GM21786 (cell line): ENCODE measurements around the gene CFAP97.
"Not testable (repeated sequence)": the region's sequence is repeated elsewhere in the genome, so short reads cannot be mapped to it uniquely, and the experiment has no call there.

Source experiments
- ATAC-seq: cut with Tn5 transposase; IDR thresholded peaks from one replicate; pipeline ENCODE4 v1.9.1; 2021; ENCODE audit not compliant: unreplicated experiment

CFAP97 gene

GRCh38 chr4:185142912-185143600 is 60.7 kb downstream of the CFAP97 start, which contains the start of gene SLC25A4:
TSS of gene SLC25A4 (plus strand) at chr4:185143266. CDS start at chr4:185143373, 107 bp downstream.
- peak; percentile 93 for ATAC-seq

- ATAC-seq: no peak
Measured at GRCh38 chr4:185142564-185142911, 61.3 kb downstream of the CFAP97 start.

- no peak for ATAC-seq
Measured at GRCh38 chr4:185141777-185142176, 62.0 kb downstream of the CFAP97 start.

GRCh38 chr4:185139736-185140135 is 64.1 kb downstream of the CFAP97 start:
- no peak for ATAC-seq

GRCh38 chr4:185138161-185138560 is 65.6 kb downstream of the CFAP97 start:
- no peak for ATAC-seq

DNA sequence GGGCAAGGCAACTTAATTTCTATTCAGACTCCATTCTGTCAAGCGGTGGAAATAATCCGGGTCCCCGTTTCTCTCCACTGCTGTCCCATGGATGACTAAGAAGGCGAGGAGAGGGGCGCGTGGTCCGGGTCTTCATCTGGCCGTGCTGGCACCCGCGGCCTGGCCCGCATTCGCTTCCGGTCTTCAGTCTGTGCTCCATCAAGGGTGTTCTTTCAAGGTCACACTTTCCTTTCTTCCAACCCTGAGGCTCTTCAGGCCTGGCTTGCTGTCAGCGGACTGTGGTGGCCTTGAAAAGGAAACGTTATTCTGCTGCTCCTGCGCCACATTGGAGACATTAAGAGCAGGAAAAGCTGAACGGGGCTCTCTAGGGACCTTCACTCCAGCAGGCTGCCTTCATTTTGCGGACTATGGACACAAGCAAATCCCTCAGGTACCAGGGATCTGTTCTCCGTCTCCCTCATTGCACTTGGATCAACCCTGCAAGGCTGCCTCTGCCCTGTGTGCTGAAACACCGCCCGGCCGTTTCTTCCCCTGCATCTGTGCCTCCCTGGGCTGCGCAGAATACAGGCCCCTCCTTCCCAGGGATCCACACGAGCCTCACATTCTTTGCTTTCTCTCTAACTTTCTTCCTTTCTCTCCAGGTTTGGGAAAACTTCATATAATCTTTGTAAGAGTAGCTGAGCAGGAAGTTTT is 66.4 kb downstream of the CFAP97 start:
- ATAC-seq: no peak

DNA sequence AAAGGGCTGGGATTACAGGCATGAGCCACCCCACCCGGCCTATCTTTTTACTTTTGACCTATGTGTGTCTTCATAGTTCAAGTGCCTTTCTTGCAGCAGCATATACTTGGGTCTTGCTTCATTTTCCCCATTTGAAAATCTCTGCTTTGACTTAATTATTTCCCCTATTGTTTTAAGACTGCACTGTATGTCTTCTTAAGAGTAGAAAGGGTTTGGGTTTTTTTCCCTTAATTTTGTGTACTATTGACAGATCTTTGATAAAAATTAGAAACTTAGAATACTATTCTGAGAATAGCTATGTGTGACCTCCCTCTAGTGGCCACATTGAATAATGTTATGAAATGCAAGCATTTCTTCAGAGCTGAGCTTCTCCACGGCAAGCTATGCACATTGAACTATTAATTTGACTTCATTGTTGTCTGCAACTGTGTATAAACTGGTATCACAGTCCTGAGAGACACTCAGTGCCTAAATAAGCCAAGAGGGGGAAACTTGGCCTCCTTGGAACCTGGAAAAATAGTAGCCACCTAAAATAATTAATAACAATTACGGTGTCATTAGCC is 69.4 kb downstream of the CFAP97 start:
- ATAC-seq: peak; percentile 65

- ATAC-seq: no peak
Measured at GRCh38 chr4:185128272-185129119, 75.3 kb downstream of the CFAP97 start.

GRCh38 chr4:185127021-185127925 is 76.5 kb downstream of the CFAP97 start:
- ATAC-seq: no peak

DNA sequence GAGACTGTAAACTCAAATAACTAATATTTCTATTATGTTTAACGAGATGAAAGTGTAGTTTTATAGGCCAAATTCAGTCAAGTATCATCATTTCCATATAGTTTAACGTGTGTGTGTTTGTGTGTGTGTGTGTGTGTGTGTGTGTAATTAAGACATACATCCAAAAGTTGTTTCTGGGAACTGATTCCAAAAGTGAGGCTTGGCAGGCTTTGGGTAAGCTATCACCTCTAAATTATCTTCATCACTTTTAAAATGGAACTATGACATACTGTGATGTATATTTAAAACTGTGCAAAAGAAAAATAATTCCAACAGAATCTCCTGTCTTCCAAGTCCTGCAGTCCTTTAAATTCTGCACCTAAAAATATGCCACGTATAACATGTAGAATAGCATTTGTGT is 79.8 kb downstream of the CFAP97 start:
- no peak for ATAC-seq

DNA sequence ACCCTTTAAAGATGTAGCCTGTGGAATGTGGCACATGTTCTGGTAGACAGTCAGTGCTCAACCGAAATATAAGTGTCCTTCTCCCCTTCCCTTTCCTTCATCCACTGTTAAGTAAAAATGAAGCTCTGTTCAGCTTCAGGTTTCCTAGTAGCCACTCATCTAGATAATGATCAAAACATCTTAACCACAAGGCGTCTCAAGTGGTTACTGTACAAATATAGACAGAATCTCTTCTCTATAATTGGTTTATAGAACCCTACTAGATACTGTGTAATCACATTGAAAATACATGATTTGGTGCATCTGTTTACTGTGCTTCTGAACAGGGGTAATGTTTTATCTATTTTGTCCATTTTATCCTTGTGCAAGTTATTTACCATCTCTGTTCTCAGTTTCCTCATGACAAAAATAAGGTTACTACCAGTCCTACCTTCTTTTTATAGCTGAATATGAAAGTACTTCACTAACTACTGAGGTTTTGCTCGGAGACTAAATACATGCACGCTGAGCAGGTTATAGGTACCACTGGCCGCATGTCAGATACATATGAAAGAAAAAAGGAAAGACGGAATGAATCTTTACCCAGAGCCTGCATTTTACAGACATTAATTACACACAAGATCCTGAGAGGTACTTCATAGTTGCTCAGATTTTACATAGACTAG is 81.0 kb downstream of the CFAP97 start:
- peak; percentile 64 for ATAC-seq

- no peak for ATAC-seq
Measured at GRCh38 chr4:185120631-185120946, 83.2 kb downstream of the CFAP97 start.

DNA sequence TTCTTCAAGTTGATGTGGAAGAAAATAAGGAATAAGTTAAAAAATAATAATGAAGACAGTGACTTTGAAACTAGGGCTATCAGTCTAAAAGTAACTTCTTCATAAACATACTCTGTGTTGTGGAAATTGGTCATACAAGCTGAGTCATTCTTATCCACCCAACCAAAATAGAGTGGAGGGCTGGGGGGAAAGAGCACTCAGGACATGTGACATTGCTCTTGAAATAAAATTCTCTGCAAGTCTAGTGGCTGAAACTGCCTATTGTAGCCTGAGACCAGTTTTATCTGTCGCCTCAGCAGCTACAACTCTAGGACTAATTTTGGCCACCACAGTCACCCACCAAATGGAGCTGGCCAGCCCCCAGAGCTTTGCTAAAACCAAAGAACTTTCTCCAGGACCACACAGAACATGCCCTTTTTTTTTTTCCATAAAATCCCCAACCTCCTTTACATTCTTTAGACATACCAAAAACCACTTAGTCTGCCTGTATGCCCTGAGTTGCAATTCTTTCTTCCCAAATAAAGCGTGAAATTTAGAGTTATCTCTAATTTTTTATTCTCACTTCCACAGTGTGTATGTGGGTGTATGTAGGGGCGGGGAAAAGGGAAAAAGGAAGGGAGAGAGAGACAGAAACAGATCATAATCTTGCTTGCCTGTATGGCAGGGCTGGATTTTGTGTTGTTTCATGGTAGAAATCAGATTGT is 83.7 kb downstream of the CFAP97 start:
- no peak for ATAC-seq

DNA sequence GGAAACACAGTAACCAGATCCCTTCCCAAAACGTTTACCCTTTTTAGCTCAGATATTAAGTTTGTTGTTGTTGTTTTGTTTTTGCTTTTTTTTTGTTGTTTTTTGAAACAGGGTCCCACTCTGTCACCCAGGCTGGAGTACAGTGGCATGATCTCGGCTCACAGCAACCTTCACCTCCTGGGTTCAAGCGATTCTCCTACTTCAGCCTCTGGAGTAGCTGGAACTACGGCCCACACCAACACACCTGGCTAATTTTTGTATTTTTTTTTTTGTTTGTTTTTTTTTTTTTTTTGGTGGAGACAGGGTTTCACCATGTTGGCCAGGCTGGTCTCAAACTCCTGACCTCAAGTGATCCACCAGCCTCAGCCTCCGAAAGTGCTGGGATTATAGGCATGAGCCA is 84.3 kb downstream of the CFAP97 start:
- not testable (repeated sequence) for ATAC-seq

GRCh38 chr4:185118876-185119275 is 84.9 kb downstream of the CFAP97 start:
- no peak for ATAC-seq

DNA sequence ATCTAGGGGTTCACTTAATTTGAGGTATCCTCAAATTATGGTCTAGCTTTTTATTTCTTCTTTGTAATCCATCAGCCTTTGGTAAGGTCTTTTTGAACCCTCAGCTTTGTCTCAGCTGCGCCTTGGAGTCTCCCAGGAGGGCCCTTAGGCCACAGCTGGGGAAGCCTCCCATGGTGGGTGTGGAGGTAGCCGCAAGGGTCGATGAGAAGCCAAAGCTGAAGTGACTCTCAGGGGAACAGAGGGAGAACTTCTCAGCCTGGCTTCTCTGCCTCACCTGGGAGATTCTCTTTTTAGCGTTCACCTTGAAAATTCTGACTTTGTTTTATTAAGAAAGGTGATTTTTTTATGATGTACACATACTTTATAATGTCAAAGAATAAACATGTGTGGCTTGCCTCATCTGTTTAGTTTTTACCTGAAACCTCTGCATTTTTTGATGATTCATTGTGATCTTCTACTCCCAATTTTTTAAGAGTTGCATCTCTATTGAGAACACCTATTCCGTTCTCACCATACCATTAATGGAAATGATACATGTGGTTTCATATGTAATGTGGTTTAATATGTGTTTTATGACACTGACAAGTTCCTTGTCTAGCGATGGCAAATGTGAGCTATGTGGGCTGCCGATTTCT is 86.4 kb downstream of the CFAP97 start:
- ATAC-seq: no peak

- no peak for ATAC-seq
Measured at GRCh38 chr4:185115827-185116232, 88.0 kb downstream of the CFAP97 start.

- ATAC-seq: no peak
Measured at GRCh38 chr4:185113340-185113739, 90.5 kb downstream of the CFAP97 start.

DNA sequence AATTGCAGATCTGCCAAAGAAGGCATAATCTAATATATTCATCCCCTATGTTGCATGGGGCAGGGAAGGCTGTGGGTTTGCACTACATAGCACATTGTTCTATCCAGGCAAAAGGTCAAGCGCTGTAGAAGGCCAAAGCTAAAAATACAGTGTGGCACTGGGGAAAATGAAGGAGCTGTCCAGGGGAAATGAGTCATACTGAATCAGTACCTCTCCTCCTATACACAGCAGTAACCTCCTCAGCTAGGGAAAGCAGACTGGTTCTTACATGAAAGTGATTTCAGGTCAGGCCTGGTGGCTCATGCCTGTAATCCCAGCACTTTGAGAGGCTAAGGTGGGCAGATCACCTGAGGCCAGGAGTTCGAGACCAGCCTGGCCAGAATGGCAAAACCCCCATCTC is 91.7 kb downstream of the CFAP97 start:
- no peak for ATAC-seq
